Measurements from ENCODE around the gene DOCK11.
"Not testable (repeated sequence)": the region's sequence is repeated elsewhere in the genome, so short reads cannot be mapped to it uniquely, and the experiment has no call there.

DOCK11 gene

DNA sequence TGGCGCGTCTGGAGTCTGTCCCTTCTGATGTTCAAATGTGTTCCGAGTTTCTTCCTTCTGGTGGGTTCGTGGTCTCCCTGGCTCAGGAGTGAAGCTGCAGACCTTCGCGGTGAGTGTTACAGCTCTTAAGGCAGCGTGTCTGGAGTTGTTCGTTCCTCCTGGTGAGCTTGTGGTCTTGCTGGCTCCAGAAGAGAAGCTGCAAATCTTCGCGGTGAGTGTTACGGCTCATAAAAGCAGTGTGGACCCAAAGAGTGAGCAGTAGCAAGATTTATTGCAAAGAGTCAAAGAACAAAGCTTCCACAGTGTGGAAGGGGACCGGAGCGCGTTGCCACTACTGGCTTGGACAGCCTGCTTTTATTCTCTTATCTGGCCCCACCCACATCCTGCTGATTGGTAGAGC is 220.3 kb downstream of the DOCK11 start:
- FAIRE-seq: not testable (repeated sequence)

DNA sequence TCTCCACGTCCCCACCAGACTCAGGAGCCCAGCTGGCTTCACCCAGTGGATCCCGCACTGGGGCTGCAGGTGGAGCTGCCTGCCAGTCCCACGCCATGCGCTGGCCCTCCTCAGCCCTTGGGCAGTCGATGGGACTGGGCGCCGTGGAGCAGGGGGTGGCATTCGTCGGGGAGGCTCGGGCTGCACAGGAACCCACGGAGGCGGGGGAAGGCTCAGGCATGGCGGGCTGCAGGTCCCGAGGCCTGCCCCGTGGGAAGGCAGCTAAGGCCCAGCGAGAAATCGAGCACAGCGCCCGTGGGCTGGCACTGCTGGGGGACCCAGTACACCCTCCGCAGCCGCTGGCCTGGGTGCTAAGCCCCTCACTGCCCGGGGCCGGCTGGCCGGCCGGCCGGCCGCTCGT is 221.2 kb downstream of the DOCK11 start:
- not testable (repeated sequence) for FAIRE-seq

DNA sequence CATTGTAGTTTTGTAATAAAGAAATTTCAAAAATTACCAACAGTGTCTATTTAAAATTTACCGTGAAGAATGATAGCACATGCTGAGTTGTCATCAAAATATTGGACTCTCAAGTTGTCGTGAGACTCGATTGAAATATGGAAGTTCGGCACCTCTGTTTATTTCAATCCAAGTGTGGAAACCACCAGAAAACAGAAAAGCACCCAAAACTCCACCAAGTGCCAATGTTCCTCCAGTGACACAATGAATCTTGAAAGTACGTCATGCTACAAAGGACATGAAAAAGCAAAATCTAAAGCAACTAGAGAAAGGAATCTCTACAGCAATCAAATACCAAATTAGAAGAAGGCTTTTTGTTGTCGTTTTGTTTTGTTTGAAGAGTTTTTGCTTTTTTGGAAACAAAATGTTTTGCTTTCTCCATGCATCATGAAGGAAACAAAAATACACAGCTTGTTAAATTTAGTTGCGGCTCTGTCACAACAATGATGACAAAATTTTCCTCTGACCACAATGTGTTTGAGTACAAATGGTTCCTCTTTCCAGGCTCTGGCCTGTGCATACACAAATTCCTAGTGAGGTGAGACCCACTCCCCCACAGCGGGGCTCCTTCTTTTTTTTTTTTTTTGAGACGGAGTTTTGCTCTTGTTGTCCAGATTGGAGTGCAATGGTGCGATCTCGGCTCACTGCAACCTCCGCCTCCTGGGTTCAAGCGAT is 222.2 kb downstream of the DOCK11 start:
- FAIRE-seq: no peak

DNA sequence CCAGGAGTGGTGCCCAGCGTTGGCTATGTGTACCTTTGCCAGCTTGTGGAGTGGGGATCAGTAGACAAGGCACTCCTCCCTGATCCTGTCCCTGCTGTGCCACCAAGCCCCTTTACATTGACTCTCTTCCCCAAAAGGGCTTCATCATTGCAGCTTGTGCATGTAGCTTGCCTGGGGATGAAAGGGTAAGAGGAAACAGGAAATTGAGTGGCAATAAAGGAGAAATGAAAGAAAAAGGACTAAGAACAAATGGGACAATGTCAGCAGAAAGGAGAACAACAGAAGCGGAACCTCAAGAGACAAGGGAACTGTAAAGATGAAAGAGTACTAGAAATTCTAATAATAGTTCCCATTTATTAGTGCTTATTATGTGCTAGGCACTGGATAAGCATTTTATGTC is 223.1 kb downstream of the DOCK11 start:
- no peak for FAIRE-seq

DNA sequence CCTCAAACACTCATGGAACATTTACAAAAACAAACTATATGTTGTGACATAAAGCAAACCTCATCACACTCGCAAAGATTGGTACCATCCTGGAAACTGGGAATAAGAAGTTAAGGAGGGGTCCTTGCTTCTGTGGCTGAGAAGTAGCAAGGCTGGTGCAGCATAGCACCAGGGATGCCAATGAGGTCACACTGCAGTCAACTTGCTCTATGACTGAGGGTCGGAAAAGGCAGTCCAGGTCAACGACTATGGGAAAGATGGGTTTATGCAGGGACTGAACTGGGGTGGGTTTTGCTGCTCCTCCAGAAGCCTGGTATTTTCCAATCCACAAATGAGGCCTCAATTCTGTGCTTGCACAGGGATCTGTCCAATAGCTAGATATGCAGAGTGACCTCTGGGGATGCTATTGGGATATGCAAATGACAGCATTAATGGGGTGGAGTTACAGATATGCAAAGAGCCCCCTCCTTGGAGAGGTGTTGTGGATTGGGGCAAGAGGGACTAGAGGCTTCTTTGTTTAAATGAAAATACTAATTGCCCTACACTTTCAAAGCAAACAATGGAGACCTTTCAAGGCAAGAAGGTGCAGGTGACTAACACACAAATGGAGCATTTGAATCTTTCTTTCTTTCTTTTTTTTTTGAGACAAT is 224.6 kb downstream of the DOCK11 start:
- no peak for FAIRE-seq

DNA sequence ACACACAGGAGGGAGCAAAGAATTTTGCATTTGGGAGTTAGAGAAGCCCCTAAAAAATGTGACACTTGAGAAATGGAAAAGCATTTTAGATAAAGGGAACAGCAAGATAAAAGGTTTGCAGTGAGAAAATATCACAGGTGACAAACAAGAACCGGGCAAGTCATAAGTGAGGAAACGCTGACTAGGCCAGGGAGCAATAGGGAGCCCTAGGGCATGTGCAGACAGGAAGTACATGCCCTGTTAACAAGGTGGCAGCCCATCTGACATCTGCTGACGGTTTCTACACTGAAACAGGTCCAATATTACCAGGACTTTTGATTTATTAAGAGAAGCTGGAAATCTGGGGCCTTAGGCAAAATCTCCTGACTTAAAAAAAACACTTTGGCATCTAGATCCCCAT is 227.8 kb downstream of the DOCK11 start:
- FAIRE-seq: no peak

DNA sequence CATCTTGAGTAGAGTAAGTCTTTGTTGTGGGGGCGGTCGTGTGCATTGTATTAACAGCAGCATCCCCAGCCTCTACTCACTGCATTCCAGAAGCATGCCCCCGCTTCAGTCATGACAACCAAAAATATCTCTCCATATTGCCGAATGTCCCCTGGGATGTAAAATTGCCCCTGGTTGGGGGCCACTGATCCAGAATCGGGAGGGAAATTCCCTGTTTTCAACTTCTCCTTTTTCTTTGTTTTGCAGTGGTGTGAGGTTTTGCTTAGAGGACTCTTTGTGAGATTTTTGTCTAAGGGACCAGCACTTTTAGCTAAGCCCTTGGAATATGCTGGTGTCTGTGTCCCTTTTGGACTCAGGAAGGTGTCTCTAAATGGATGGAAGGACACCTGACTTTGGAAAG is 228.8 kb downstream of the DOCK11 start:
- no peak for FAIRE-seq

DNA sequence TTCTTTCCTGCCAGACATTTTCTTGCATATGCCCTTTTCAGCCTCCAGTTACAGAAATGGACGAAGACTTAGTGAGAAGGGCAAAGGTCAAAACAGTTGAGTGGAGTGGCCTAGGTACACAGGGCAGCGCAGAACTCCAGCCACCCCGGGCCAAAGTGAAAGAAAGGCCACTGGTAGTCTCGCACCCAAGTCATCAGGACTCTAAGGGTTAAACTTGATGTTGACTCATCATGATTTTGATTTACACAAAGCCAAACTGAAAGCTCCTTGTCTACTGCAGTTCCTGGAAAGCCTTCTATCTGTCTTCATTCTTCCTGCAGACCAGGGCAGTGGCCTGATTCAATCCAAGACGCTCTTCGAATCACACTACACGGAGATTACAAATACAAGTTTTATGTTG is 229.2 kb downstream of the DOCK11 start:
- FAIRE-seq: no peak

DNA sequence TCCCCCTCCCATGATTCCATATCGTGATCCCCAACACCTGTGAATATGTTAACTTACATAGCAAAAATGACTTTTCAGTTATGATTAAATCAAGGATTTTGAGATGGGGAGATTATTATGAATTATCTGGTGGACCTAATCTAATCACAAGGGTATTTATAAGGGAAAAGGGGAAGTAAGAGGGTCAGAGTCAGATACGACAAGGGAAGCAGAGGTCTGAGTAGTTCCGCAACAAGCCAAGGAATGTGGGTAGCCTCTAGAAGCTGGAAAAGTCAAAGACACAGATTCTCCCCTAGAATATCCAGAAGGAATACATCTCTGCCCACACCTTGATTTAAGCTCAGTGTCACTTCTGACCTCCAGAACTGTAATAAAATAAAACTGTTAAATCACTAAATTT is 230.8 kb downstream of the DOCK11 start:
- FAIRE-seq: no peak

DNA sequence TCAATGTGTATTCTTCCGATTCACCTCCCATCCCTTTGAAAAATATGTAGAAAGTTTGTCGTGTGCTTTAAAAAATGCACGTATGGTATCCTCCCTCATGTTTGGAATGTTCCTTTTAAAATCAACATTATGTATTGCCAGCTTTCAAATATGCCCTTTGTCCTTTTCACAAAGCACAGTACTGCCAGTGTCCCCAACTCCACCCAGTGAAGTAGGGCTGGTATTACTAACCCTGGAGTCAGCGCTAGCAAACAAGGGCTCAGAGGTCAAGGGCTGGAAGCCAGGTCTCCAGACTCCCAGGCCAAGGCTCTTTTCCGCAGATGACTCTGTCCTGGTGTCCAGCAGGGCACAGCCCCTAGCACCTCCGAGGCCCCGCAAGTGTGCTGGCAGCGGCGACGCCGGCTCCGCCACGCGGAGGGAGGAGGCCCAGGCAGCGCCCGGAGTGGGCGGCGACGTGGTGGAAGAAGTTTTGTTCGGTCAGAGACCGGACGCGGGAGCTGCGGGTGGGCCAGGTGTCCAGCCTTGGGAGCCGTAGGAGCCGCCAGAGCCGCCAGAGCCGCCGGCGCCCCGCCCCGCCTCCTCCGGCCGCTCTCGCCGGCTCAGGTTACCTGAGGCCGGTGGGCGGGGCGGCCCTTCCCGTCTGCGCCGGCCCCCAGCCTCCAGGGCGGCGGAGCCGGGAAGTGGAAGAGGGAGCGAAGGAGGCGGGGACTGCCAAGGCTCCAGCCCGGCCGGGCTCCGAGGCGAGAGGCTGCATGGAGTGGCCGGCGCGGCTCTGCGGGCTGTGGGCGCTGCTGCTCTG is 231.5 kb downstream of the DOCK11 start, which contains the start of gene IL13RA1:
TSS of gene IL13RA1 (plus strand) at position 720 of the 799 bp plus-strand sequence. CDS start at position 753, 33 bp downstream.
- FAIRE-seq: no peak

DNA sequence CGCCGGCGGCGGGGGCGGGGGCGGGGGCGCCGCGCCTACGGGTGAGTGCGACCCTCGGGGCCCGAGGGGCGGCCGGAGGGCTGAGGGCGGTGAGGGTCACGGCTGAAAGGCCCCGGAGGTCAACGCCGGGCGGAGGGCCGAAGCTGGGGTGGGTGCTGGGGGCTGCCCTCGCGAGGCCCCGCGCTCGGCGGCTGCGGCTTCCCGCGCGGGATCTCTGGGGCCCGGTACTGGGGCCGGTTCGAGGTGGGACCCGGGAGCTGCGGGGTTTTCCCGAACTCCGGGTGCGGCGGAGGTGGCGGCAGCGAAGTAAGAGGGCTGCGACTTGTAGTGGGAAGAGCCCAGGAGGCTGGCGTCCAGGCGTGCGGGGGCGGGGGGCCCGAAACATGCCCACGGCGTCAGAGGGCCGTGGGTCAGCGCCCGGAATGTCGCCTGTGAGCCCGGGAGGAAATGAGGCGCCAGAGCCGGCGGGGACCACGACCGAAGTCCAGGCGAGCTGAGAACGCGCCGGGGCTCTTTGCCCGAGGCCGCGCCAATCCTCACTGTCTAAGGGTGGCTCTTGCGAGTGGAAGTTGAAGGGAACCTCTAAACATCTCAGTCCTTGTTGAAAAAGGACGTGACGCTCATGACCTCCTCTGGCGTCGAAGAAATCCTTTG is 232.2 kb downstream of the DOCK11 start:
- no peak for FAIRE-seq

DNA sequence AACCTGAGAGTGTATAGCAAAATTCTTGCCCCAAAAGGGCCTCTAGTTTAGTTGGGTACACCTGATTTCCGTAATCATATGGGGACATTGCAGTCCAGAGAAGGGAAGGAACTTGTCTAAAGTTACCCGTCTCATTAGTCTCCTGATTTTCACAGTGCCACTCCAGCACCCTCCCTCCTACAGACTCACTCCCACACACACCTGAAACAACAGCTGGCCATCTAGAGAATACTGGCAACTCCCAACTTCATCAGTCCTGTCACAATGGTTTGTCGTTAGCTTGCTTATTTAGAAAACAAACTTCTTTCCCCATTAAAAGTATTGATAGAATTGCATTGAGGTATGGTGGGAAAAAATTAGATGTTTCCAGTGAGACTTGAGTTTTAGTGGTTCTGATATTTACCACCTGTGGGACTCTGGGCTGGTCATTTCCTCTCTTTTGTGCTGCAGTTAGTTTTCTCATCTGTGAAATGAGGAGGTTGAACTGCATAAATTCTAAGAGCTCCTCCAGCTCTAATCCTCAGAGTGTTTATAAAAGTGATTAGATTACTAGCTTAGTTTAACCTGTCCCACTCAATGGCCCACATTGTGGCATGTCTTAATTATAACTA is 233.5 kb downstream of the DOCK11 start:
- FAIRE-seq: no peak

DNA sequence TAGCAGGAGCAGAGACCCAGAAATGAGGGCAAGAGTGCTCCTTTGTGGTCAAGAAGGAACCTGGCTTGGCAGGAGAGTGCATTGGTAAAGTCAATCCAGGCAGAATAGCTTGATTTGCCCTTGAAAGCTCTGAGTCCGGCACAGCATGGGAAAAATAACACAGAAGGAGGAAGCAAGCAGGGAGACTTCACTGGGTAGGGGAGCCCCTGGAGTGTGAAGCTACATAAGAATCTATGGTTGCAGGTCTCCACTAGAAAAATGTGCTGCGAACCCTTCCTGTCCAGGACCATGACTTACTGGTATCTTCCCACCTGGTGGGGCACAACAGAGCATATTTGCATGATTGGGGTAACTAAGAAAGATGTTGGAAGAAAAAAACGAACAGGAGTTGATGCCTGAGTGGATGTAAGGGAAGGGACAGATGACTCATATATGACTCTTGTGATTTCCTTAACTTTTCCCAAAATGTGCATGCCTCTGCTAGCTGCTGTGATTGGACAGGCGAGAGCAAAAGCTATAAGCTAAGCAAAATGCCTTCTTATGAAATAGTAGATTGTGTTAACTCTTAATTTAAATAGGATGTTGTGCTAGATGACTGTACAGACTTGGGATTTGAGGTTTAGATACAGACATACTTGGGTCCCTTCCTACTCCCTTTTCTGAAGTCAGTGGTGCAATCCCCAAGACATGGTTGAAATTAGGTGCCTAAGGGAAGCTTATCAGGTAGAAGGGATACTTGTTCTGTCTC is 235.1 kb downstream of the DOCK11 start:
- no peak for FAIRE-seq

DNA sequence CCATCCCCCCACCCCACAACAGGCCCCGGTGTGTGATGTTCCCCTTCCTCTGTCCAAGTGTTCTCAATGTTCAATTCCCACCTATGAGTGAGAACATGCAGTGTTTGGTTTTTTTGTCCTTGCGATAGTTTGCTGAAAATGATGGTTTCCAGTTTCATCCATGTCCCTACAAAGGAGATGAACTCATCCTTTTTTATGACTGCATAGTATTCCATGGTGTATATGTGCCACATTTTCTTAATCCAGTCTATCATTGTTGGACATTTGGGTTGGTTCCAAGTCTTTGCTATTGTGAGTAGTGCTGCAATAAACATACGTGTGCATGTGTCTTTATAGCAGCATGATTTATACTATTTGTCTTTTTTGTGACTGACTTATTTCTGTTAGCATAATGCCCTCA is 236.9 kb downstream of the DOCK11 start:
- FAIRE-seq: not testable (repeated sequence)

DNA sequence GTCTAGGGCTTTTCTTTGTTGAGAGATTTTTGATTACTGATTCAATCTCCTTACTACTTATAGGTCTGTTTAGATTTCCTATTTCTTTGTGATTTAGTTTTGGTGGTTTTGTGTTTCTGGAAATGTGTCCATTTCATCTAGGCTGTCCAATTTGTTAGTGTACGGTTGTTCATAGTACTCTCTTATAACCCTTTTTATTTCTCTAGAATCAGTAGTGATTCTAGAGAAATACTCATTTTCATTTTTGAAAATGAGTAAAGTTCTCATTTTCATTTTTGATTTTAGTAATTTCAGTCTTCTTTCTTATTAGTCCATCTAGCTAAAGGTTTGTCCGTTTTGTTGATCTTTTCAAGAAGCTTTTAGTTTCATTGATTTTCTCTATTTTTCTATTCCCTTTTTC is 239.3 kb downstream of the DOCK11 start:
- no peak for FAIRE-seq

All from endometrium (tissue), 2 donors.